GM12878 (cell line): ENCODE data around the gene HHIP. TPM values are rescaled to one million over a fixed set of nuclear protein-coding genes. Genes with fewer than 3 reads are reported as not detected.

Experiments used
- PRDM15 ChIP-seq: fragments of 450-650 bp; formaldehyde crosslinking; IDR thresholded peaks from 2 replicates; pipeline ENCODE4 v1.4.0; 2020; ENCODE audit warnings: mild to moderate bottlenecking, moderate library complexity
- SUZ12 ChIP-seq: fragments of 200-600 bp; sonication (generic); IDR thresholded peaks from one replicate; pipeline ENCODE4 v1.6.1; 2018; ENCODE audit warnings: antibody characterized with exemption, mild to moderate bottlenecking; ENCODE audit not compliant: unreplicated experiment
- polyA plus RNA-seq, 11 experiments: library from polyadenylated mRNA; depleted of rRNA in 4 of 11; unstranded in 6 of 11; stranded (reverse) in 5 of 11; fragments of >200 nt; fragmentation: Nextera tagmentation in 4 of 11; fragmentation: Illumina TruSeq in 1 of 11; extraction: Ambion mirVana in 4 of 11; extraction: Trizol in 1 of 11; gene quantifications; 1 replicate in 1 of 11; 2 replicates in 10 of 11; pipeline versions ENCODE4 v1.2.1 to v1.2.3, GENCODE V29; 2011 to 2016; ENCODE audit warnings: inconsistent platforms in 2 of 11, missing spikeins in 2 of 11, low read depth in 1 of 11
- total RNA-seq, 4 experiments: library from RNA; depleted of rRNA in 3 of 4; stranded (reverse); fragments of >200 nt in 3 of 4; fragmentation: Illumina TruSeq in 1 of 4; extraction: Trizol in 1 of 4; gene quantifications; 2 replicates each; pipeline versions ENCODE4 v1.2.1 to v1.2.3, GENCODE V29; 2013 to 2021
- TF ChIP-seq, protein P1 (sequence below): fragments of 450-650 bp; formaldehyde crosslinking; IDR thresholded peaks from 2 replicates; pipeline ENCODE4 v1.4.0; 2022; ENCODE audit warnings: mild to moderate bottlenecking, moderate library complexity

Gene HHIP
- total and polyA plus RNA-seq, 10 of the 15 experiments (the other 5 are each of a cell fraction or from before 2014, with no cell fraction given) = 0.06 to 0.56 (median 0.24) TPM; not detected in 1

DNA sequence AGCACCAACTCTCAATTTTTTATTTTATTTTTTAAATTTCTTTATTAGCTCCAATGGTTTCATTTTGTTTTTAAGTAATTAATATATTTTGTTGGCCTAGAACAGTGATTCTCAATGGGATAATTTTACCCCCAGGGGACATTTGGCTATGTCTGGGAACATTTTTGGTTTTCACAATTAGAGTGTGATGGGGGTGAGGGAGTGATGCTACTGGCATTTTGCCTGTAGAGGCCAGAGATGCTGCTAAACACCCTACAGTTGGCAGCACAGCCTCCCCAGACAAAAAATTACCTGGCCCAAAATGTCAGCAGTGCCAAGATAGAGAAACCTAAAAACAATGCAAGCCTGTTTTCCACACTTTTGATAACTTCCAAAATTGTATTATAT lies 64.6 kb downstream of the HHIP start (continued):
- TF ChIP-seq, protein P1, sequence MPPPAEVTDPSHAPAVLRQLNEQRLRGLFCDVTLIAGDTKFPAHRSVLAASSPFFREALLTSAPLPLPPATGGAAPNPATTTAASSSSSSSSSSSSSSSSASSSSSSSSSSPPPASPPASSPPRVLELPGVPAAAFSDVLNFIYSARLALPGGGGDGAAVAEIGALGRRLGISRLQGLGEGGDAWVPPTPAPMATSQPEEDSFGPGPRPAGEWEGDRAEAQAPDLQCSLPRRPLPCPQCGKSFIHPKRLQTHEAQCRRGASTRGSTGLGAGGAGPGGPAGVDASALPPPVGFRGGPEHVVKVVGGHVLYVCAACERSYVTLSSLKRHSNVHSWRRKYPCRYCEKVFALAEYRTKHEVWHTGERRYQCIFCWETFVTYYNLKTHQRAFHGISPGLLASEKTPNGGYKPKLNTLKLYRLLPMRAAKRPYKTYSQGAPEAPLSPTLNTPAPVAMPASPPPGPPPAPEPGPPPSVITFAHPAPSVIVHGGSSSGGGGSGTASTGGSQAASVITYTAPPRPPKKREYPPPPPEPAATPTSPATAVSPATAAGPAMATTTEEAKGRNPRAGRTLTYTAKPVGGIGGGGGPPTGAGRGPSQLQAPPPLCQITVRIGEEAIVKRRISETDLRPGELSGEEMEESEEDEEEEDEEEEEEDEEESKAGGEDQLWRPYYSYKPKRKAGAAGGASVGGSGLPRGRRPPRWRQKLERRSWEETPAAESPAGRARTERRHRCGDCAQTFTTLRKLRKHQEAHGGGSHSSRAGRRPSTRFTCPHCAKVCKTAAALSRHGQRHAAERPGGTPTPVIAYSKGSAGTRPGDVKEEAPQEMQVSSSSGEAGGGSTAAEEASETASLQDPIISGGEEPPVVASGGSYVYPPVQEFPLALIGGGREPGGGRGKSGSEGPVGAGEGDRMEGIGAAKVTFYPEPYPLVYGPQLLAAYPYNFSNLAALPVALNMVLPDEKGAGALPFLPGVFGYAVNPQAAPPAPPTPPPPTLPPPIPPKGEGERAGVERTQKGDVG (CRISPR knock-in tag) = no peak
- TF ChIP-seq PRDM15 (CRISPR knock-in tag) = no peak
- TF ChIP-seq SUZ12 = no peak
- TF ChIP-seq, all 136 proteins: peak for 0
